ENCODE results near the gene NELL1.

DNA sequence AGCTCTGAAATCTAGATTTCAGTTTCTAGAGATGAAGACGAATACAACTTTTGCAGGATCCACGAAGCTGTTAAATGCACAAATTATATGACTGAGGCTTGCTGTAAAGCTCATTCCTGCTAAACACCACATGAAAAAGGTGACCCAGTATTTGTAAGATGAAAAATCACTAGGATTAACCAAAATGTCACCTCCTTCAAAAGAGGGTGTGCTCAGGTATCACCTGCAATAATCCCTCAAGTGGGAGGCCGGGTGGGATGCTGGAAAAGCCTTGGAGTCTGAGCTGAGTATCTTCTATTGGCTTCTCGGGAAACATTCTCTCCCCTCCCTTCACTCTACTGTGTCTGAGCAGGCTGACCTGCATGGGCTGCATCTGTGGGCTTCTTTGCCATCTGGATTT, 195.8 kb downstream of the NELL1 start:
- TF ChIP-seq, protein P1, sequence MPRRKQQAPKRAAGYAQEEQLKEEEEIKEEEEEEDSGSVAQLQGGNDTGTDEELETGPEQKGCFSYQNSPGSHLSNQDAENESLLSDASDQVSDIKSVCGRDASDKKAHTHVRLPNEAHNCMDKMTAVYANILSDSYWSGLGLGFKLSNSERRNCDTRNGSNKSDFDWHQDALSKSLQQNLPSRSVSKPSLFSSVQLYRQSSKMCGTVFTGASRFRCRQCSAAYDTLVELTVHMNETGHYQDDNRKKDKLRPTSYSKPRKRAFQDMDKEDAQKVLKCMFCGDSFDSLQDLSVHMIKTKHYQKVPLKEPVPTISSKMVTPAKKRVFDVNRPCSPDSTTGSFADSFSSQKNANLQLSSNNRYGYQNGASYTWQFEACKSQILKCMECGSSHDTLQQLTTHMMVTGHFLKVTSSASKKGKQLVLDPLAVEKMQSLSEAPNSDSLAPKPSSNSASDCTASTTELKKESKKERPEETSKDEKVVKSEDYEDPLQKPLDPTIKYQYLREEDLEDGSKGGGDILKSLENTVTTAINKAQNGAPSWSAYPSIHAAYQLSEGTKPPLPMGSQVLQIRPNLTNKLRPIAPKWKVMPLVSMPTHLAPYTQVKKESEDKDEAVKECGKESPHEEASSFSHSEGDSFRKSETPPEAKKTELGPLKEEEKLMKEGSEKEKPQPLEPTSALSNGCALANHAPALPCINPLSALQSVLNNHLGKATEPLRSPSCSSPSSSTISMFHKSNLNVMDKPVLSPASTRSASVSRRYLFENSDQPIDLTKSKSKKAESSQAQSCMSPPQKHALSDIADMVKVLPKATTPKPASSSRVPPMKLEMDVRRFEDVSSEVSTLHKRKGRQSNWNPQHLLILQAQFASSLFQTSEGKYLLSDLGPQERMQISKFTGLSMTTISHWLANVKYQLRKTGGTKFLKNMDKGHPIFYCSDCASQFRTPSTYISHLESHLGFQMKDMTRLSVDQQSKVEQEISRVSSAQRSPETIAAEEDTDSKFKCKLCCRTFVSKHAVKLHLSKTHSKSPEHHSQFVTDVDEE (CRISPR knock-in tag; IDR thresholded peaks at IDR 0.05): no peak
- TF ChIP-seq ZFP30 (CRISPR knock-in tag; IDR thresholded peaks at IDR 0.05): no peak
- TF ChIP-seq ZC3H10 (CRISPR knock-in tag; IDR thresholded peaks at IDR 0.05): no peak
- TF ChIP-seq TOX (CRISPR knock-in tag; IDR thresholded peaks at IDR 0.05; ENCODE audit: borderline replicate concordance): no peak
- TF ChIP-seq GLIS3 (CRISPR knock-in tag; IDR thresholded peaks at IDR 0.05): no peak
- TF ChIP-seq OSR1 (CRISPR knock-in tag; IDR thresholded peaks at IDR 0.05): no peak
- TF ChIP-seq, protein P2, sequence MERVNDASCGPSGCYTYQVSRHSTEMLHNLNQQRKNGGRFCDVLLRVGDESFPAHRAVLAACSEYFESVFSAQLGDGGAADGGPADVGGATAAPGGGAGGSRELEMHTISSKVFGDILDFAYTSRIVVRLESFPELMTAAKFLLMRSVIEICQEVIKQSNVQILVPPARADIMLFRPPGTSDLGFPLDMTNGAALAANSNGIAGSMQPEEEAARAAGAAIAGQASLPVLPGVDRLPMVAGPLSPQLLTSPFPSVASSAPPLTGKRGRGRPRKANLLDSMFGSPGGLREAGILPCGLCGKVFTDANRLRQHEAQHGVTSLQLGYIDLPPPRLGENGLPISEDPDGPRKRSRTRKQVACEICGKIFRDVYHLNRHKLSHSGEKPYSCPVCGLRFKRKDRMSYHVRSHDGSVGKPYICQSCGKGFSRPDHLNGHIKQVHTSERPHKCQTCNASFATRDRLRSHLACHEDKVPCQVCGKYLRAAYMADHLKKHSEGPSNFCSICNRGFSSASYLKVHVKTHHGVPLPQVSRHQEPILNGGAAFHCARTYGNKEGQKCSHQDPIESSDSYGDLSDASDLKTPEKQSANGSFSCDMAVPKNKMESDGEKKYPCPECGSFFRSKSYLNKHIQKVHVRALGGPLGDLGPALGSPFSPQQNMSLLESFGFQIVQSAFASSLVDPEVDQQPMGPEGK (CRISPR knock-in tag; IDR thresholded peaks at IDR 0.05; ENCODE audit: borderline replicate concordance): no peak
- no peak for TF ChIP-seq ISL1 (CRISPR knock-in tag; IDR thresholded peaks at IDR 0.05)

Data from SK-N-SH treated with all-trans-retinoic acid at 6 μM for 48 hours (cell line).